Fibroblast of lung (primary cell): ENCODE data around the gene USP11.

Experiments used
- EZH2 ChIP-seq: IDR thresholded peaks from 2 replicates; pipeline ENCODE4 v1.5.1; 2012; ENCODE audit warnings: low read length, control low read depth, mild to moderate bottlenecking; ENCODE audit errors: missing control alignments
- TF ChIP-seq, protein P1 (sequence below), 2 donors: IDR thresholded peaks in 1 of 2; conservative IDR thresholded peaks in 1 of 2; 1 replicate in 1 of 2; 2 replicates in 1 of 2; pipeline ENCODE4 v1.5.1; 2011 to 2012; ENCODE audit warnings: low read length in 2 of 2, control low read depth in 1 of 2, inconsistent platforms in 1 of 2, low read depth in 1 of 2, mild to moderate bottlenecking in 1 of 2

DNA sequence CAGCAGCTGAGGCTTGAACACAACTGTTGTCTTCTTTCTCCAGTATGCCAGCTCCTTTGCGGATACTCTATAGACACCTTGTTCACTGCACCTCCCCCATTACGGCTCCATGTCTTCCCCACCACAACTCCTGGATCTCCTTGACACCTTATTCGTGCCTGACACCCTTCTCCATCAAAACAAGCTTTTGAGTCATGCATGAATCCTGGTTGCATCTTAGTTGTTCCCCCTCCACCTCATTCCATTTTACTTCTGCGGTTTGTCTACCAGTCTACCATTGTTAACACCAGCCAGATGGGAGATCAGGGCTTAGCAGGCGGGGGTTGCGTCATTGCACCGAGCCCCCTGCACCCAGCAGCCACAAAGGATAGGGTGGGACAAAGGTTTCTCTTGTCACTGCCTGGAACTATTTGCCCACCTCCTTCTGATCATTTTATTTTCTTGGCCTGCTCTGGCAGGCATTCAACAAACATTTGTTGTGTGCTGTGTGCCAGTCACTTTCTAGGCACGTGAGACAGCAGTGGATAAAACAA is 16.4 kb upstream of the USP11 start:
- no peak for TF ChIP-seq EZH2
- TF ChIP-seq, protein P1, sequence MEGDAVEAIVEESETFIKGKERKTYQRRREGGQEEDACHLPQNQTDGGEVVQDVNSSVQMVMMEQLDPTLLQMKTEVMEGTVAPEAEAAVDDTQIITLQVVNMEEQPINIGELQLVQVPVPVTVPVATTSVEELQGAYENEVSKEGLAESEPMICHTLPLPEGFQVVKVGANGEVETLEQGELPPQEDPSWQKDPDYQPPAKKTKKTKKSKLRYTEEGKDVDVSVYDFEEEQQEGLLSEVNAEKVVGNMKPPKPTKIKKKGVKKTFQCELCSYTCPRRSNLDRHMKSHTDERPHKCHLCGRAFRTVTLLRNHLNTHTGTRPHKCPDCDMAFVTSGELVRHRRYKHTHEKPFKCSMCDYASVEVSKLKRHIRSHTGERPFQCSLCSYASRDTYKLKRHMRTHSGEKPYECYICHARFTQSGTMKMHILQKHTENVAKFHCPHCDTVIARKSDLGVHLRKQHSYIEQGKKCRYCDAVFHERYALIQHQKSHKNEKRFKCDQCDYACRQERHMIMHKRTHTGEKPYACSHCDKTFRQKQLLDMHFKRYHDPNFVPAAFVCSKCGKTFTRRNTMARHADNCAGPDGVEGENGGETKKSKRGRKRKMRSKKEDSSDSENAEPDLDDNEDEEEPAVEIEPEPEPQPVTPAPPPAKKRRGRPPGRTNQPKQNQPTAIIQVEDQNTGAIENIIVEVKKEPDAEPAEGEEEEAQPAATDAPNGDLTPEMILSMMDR (conservative IDR thresholded peaks at IDR 0.05 in 1 of 2, IDR thresholded peaks at IDR 0.05 in 1 of 2; ENCODE audit: low read depth in 1 of 2, low read length in 2 of 2): no peak
